Measurements from ENCODE around the gene GMDS. TPM values are rescaled to one million over a fixed set of nuclear protein-coding genes. Genes with fewer than 3 reads are reported as not detected.

GMDS gene
- total RNA-seq, 1 experiment from 2014 or later = 35.0 TPM

GRCh38 chr6:1798303-1798964, 447.0 kb downstream of the GMDS start:
- H3K27me3 Mint-ChIP-seq (ENCODE audit: low read depth) = no peaks in the 10 kb centered on the region
- DNase-seq (ENCODE audit: low spot score) (no peak), ATAC-seq (no peak)
- TF ChIP-seq JUN (CRISPR knock-in tag; IDR thresholded peaks at IDR 0.05) (no peak), MXD4 (CRISPR knock-in tag; IDR thresholded peaks at IDR 0.05; ENCODE audit: borderline replicate concordance) (no peak), ZBTB21 (CRISPR knock-in tag; IDR thresholded peaks at IDR 0.05; ENCODE audit: borderline replicate concordance) (no peak), ATF2 (CRISPR knock-in tag; IDR thresholded peaks at IDR 0.05; ENCODE audit: borderline replicate concordance, low read depth) (no peak), ELF4 (CRISPR knock-in tag; IDR thresholded peaks at IDR 0.05; ENCODE audit: low read depth) (no peak), ZNF416 (CRISPR knock-in tag; IDR thresholded peaks at IDR 0.05) (no peak), ETV6 (CRISPR knock-in tag; IDR thresholded peaks at IDR 0.05) (no peak), USF1 (CRISPR knock-in tag; IDR thresholded peaks at IDR 0.05) (no peak), NR1H2 (CRISPR knock-in tag; IDR thresholded peaks at IDR 0.05) (no peak), IRF2 (CRISPR knock-in tag; IDR thresholded peaks at IDR 0.05; ENCODE audit: borderline replicate concordance, low read depth) (no peak), GTF2I (CRISPR knock-in tag; conservative IDR thresholded peaks at IDR 0.05) (no peak), PRRX2 (CRISPR knock-in tag; IDR thresholded peaks at IDR 0.05) (no peak), PREB (CRISPR knock-in tag; IDR thresholded peaks at IDR 0.05; ENCODE audit: borderline replicate concordance) (no peak), CBFB (CRISPR knock-in tag; IDR thresholded peaks at IDR 0.05; ENCODE audit: low read depth) (no peak)
- TF ChIP-seq, protein P1, sequence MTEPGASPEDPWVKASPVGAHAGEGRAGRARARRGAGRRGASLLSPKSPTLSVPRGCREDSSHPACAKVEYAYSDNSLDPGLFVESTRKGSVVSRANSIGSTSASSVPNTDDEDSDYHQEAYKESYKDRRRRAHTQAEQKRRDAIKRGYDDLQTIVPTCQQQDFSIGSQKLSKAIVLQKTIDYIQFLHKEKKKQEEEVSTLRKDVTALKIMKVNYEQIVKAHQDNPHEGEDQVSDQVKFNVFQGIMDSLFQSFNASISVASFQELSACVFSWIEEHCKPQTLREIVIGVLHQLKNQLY (CRISPR knock-in tag; IDR thresholded peaks at IDR 0.05) = no peak
- H3K36me3 Mint-ChIP-seq = no peaks in the 10 kb centered on the region
- no peak overlapping the region for H3K4me3 Mint-ChIP-seq
- ChIA-PET POLR2A (no interaction called here), CTCF (interaction anchor here (1.3 kb wide), 1 partner anchor 360 kb away, joined by 3 read pairs; no protein-coding TSS in a partner anchor)
- peaks cover 30% of the 10 kb centered on the region for H3K4me1 Mint-ChIP-seq
- no peak overlapping the region for H3K27ac Mint-ChIP-seq
- H3K9me3 Mint-ChIP-seq = no peaks in the 10 kb centered on the region

GRCh38 chr6:1797801-1798200, 447.6 kb downstream of the GMDS start:
- POLR2A ChIA-PET = no interaction called here
- Mint-ChIP-seq H3K27me3 (ENCODE audit: low read depth) (no peaks in the 10 kb centered on the region), H3K4me3 (no peak overlapping the region), H3K4me1 (peaks cover 24% of the 10 kb centered on the region), H3K36me3 (no peaks in the 10 kb centered on the region), H3K27ac (no peak overlapping the region), H3K9me3 (no peaks in the 10 kb centered on the region)
- TF ChIP-seq ZNF138 (CRISPR knock-in tag; conservative IDR thresholded peaks at IDR 0.05) (no peak), HMGA2 (CRISPR knock-in tag; IDR thresholded peaks at IDR 0.05) (no peak), NR1H2 (CRISPR knock-in tag; IDR thresholded peaks at IDR 0.05) (no peak), NFE2L1 (CRISPR knock-in tag; IDR thresholded peaks at IDR 0.05) (no peak), ZNF121 (CRISPR knock-in tag; IDR thresholded peaks at IDR 0.05) (no peak), MYBL2 (CRISPR knock-in tag; IDR thresholded peaks at IDR 0.05) (no peak), ZNF423 (CRISPR knock-in tag; IDR thresholded peaks at IDR 0.05) (no peak), SMAD4 (CRISPR knock-in tag; IDR thresholded peaks at IDR 0.05) (no peak), PRDM15 (CRISPR knock-in tag; IDR thresholded peaks at IDR 0.05) (no peak), ATF6 (CRISPR knock-in tag; IDR thresholded peaks at IDR 0.05) (no peak)
- TF ChIP-seq, protein P2, sequence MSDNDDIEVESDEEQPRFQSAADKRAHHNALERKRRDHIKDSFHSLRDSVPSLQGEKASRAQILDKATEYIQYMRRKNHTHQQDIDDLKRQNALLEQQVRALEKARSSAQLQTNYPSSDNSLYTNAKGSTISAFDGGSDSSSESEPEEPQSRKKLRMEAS (CRISPR knock-in tag; IDR thresholded peaks at IDR 0.05) = no peak
- TF ChIP-seq, protein P3, sequence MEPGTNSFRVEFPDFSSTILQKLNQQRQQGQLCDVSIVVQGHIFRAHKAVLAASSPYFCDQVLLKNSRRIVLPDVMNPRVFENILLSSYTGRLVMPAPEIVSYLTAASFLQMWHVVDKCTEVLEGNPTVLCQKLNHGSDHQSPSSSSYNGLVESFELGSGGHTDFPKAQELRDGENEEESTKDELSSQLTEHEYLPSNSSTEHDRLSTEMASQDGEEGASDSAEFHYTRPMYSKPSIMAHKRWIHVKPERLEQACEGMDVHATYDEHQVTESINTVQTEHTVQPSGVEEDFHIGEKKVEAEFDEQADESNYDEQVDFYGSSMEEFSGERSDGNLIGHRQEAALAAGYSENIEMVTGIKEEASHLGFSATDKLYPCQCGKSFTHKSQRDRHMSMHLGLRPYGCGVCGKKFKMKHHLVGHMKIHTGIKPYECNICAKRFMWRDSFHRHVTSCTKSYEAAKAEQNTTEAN (CRISPR knock-in tag; IDR thresholded peaks at IDR 0.05) = no peak
- ATAC-seq = no peak
- CTCF ChIA-PET = interaction anchor here (0.7 to 1.3 kb wide), 2 partner anchors 105 to 361 kb away, joined by 3 read pairs; no protein-coding TSS in a partner anchor
- DNase-seq (ENCODE audit: low spot score) = no peak

Data from WTC11 (cell line).